ENCODE results near the gene DEXI.

DEXI gene

DNA sequence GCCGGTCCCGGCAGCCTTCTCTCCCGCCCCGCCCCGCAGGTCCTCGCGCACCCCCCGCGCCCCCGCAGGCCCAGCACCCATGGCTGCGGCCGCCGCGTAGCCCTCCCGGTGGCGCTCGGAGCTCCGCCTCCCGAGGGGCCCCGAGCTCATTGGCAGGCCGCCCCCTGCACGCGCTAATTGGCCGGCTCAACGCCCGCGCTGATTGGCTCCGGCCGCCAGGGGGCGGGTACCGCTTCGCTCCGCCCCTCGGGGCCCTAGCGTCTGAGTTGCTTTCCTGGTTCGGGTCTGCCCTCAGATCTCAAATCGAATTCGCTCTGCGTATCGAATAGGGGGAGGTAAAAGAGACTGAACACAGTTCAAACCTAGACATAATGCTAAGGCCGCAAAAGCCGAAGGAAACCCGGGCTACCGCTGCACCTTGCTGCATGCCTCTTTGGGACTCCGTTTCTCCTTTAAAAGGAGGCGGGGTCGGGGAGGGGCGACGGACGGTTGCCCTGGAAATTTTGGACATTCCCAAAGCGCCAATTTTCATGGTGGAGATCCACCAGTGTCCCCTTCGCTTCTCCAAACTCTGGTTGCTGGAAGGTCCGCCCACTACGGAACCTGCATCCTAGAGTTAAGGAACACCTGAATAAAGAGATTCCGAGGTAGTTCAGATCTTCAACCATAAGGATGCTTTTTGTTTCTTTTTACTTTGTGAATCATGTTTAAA lies at the start of gene DEXI:
Gene DEXI, minus strand, starts transcription at position 117 of the 712 bp plus-strand sequence. CDS start 463 bp downstream, outside the sequence.
- H3K4me3 ChIP-seq (replicated peaks; ENCODE audit: low read depth, low read length) = peak within 1 kb of the TSS; percentile 93
- peak; percentile 49 for DNase-seq (ENCODE audit: extremely low read depth, low read depth)
- TF ChIP-seq, protein P1, sequence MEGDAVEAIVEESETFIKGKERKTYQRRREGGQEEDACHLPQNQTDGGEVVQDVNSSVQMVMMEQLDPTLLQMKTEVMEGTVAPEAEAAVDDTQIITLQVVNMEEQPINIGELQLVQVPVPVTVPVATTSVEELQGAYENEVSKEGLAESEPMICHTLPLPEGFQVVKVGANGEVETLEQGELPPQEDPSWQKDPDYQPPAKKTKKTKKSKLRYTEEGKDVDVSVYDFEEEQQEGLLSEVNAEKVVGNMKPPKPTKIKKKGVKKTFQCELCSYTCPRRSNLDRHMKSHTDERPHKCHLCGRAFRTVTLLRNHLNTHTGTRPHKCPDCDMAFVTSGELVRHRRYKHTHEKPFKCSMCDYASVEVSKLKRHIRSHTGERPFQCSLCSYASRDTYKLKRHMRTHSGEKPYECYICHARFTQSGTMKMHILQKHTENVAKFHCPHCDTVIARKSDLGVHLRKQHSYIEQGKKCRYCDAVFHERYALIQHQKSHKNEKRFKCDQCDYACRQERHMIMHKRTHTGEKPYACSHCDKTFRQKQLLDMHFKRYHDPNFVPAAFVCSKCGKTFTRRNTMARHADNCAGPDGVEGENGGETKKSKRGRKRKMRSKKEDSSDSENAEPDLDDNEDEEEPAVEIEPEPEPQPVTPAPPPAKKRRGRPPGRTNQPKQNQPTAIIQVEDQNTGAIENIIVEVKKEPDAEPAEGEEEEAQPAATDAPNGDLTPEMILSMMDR (IDR thresholded peaks at IDR 0.05; ENCODE audit: low read depth, low read length, missing control alignments) = peak; percentile 6

- no peak overlapping the region for H3K4me3 ChIP-seq (replicated peaks; ENCODE audit: low read depth, low read length)
- DNase-seq (ENCODE audit: extremely low read depth, low read depth) = no peak
- TF ChIP-seq, protein P1 (IDR thresholded peaks at IDR 0.05; ENCODE audit: low read depth, low read length, missing control alignments) = no peak
These were observed 48.1 kb upstream of the DEXI start for GRCh38 chr16:10990378-10990777.

DNA sequence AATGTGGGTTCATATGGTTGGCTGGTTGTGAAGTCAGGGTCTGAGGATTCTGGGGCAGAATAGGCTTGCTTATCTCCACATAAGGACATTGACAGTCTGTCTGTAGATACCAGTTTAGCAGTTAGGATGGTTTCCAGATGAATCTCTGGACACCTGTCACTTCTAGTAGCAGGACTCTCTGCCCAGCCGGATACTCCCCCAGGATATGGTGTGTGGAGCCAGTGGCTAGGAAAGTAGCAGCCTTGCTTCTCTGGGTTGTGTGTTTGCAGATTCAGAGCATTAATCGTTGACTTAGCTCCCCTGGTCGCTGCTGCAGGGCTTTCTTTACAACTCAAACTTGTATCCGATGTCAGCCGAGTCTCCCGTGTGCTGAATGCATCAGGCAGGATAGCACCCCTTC lies 47.3 kb upstream of the DEXI start:
- TF ChIP-seq, protein P1 (IDR thresholded peaks at IDR 0.05; ENCODE audit: low read depth, low read length, missing control alignments) = no peak
- H3K4me3 ChIP-seq (replicated peaks; ENCODE audit: low read depth, low read length) = no peak overlapping the region
- no peak for DNase-seq (ENCODE audit: extremely low read depth, low read depth)

GRCh38 chr16:10988879-10989278 lies 46.6 kb upstream of the DEXI start:
- no peak overlapping the region for H3K4me3 ChIP-seq (replicated peaks; ENCODE audit: low read depth, low read length)
- DNase-seq (ENCODE audit: extremely low read depth, low read depth) = no peak
- TF ChIP-seq, protein P1 (IDR thresholded peaks at IDR 0.05; ENCODE audit: low read depth, low read length, missing control alignments) = no peak

DNA sequence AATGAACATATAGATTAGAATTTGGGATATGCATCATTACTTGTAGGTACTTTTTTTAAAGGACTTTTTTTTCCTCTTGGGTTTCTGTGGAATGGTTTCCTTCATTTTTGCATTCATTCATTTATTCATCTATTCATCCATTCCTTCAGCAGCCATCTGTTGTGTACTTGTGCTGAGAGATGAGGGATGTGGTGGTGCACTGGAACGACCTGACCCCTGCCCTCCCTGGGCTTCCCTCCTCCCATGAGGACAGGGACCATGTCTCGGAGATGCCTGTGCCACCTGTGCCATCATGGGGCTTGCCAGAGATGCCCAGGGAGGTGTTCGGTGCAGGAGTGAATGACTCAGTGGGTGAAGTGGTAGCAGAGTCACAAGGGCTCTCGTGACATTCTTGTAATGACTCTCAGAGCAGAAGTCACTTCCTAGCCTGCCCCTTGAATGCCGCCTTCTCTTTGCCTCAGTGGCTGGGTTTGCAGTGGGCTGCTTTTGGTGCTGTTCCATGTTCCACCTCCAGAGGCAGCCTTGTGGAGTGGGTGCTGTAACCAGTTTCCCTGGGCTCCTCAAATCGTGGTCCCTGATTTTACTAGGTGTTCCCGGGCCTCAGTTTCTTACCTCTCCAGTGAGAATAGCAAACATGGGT lies 46.0 kb upstream of the DEXI start:
- no peak overlapping the region for H3K4me3 ChIP-seq (replicated peaks; ENCODE audit: low read depth, low read length)
- TF ChIP-seq, protein P1 (IDR thresholded peaks at IDR 0.05; ENCODE audit: low read depth, low read length, missing control alignments) = peak; percentile 34
- DNase-seq (ENCODE audit: extremely low read depth, low read depth) = no peak

GRCh38 chr16:10987361-10988163 lies 45.3 kb upstream of the DEXI start:
- no peak for DNase-seq (ENCODE audit: extremely low read depth, low read depth)
- H3K4me3 ChIP-seq (replicated peaks; ENCODE audit: low read depth, low read length) = no peak overlapping the region
- TF ChIP-seq, protein P1 (IDR thresholded peaks at IDR 0.05; ENCODE audit: low read depth, low read length, missing control alignments) = no peak
